ENCODE data around the gene MYH9. TPM values are rescaled to one million over a fixed set of nuclear protein-coding genes. Genes with fewer than 3 reads are reported as not detected.

MYH9 gene
- total and polyA plus RNA-seq, 4 donors, result 32.3 to 150 (median 98.7) TPM

DNA sequence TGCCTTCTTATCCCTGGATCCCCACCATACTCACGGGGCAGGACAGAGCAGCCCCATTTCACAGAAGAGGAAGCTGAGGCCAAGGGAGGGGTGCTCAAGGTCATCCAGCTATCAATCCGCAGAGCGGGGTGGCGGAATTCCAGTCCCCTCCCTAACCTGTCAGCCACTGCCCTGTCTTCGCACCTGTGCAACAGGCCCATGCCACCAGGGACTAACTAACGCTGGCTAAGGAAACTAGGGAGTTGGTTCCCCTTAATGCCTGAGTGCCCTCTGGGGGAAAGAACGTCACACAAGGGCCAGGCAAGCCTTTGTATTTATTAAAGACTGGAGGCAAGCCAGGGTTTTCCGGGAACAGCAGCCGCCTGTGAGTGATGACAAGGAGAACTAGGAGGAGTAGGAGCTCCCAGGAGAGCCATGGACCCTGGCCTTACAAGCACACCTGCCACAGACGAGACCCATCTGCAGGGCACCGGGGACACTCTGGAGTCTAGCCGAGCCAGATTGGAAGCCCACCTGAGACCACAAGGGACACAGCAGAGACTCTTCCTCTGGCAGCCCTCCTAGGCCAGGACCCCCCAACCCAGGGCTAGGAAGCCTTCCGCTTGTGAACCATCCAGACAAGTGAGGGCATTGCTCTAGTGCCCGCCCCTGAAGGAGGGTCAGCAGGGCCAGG, 64.4 kb downstream of the MYH9 start:
- H3K27ac ChIP-seq (ENCODE audit: low read depth in 1 of 2, low read length in 2 of 2), result peak overlapping the region; percentile 62 to 66
- WGBS, result 66% methylated on average over 14 of the region's 14 CpGs

DNA sequence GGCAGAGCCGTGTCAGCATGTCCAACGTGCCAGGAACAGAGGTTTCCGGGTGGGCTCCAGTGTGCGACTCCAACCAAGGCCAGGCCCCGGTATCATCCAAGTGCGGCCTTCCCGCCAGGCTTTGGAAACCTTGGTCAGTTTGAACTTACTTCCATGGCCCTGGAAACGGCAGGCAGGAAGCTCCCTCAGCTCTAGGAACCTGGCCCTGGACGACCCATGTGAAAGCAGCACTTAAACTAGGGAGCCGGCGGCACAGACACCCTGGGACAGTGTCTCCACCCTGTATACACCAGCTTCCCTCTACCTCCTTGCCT, 65.2 kb downstream of the MYH9 start:
- Histone ChIP-seq H3K4me1 (ENCODE audit: control insufficient read depth in 4 of 4, insufficient read depth in 4 of 4, low read length in 3 of 4) (peaks cover 9 to 34% (median 23%) of the 10 kb centered on the region in 4 donors), H3K4me3 (ENCODE audit: low read depth in 1 of 3, low read length in 3 of 3) (no peak overlapping the region), H3K9me3 (ENCODE audit: control insufficient read depth in 4 of 4, low read length in 3 of 4) (no peaks in the 10 kb centered on the region), H3K27ac (ENCODE audit: low read depth in 1 of 2, low read length in 2 of 2) (no peak overlapping the region), H3K27me3 (ENCODE audit: control insufficient read depth in 4 of 4, insufficient read depth in 4 of 4, low read length in 3 of 4) (no peaks in the 10 kb centered on the region), H3K36me3 (ENCODE audit: control insufficient read depth in 4 of 4, insufficient read depth in 3 of 4, low read depth in 1 of 4, low read length in 3 of 4) (peaks cover 15 to 72% (median 52%) of the 10 kb centered on the region in 4 donors), H3K9ac (ENCODE audit: low read depth in 1 of 2, low read length in 2 of 2) (no peak overlapping the region)
- DNase-seq (ENCODE audit: low spot score), result no peak
- 82% methylated on average over 11 of the region's 11 CpGs for WGBS
- TF ChIP-seq SP1 (IDR thresholded peaks at IDR 0.05) (no peak), RXRA (IDR thresholded peaks at IDR 0.05) (no peak), EGR1 (IDR thresholded peaks at IDR 0.05; ENCODE audit: low read depth in 2 of 2) (no peak), HNF4A (conservative IDR thresholded peaks at IDR 0.05) (no peak), TAF1 (conservative IDR thresholded peaks at IDR 0.05) (no peak), HNF4G (IDR thresholded peaks at IDR 0.05) (no peak), NR2F2 (IDR thresholded peaks at IDR 0.05) (no peak), GABPA (IDR thresholded peaks at IDR 0.05 in 1 of 2, conservative IDR thresholded peaks at IDR 0.05 in 1 of 2) (no peak), RAD21 (IDR thresholded peaks at IDR 0.05) (no peak)
- TF ChIP-seq, protein P1, sequence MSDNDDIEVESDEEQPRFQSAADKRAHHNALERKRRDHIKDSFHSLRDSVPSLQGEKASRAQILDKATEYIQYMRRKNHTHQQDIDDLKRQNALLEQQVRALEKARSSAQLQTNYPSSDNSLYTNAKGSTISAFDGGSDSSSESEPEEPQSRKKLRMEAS (IDR thresholded peaks at IDR 0.05), result no peak
- TF ChIP-seq, protein P2, sequence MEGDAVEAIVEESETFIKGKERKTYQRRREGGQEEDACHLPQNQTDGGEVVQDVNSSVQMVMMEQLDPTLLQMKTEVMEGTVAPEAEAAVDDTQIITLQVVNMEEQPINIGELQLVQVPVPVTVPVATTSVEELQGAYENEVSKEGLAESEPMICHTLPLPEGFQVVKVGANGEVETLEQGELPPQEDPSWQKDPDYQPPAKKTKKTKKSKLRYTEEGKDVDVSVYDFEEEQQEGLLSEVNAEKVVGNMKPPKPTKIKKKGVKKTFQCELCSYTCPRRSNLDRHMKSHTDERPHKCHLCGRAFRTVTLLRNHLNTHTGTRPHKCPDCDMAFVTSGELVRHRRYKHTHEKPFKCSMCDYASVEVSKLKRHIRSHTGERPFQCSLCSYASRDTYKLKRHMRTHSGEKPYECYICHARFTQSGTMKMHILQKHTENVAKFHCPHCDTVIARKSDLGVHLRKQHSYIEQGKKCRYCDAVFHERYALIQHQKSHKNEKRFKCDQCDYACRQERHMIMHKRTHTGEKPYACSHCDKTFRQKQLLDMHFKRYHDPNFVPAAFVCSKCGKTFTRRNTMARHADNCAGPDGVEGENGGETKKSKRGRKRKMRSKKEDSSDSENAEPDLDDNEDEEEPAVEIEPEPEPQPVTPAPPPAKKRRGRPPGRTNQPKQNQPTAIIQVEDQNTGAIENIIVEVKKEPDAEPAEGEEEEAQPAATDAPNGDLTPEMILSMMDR (IDR thresholded peaks at IDR 0.05; ENCODE audit: low read depth, low read length, missing input control), result no peak

More for the DNA sequence above, 64.4 kb downstream of the MYH9 start:
- Histone ChIP-seq H3K27me3 (ENCODE audit: control insufficient read depth in 4 of 4, insufficient read depth in 4 of 4, low read length in 3 of 4) (no peaks in the 10 kb centered on the region), H3K4me1 (ENCODE audit: control insufficient read depth in 4 of 4, insufficient read depth in 4 of 4, low read length in 3 of 4) (peaks cover 9 to 35% (median 23%) of the 10 kb centered on the region in 4 donors), H3K9me3 (ENCODE audit: control insufficient read depth in 4 of 4, low read length in 3 of 4) (no peaks in the 10 kb centered on the region), H3K36me3 (ENCODE audit: control insufficient read depth in 4 of 4, insufficient read depth in 3 of 4, low read depth in 1 of 4, low read length in 3 of 4) (peaks cover 14 to 64% (median 44%) of the 10 kb centered on the region in 4 donors), H3K4me3 (ENCODE audit: low read depth in 1 of 3, low read length in 3 of 3) (no peak overlapping the region), H3K9ac (ENCODE audit: low read depth in 1 of 2, low read length in 2 of 2) (no peak overlapping the region)
- no peak for TF ChIP-seq GABPA (IDR thresholded peaks at IDR 0.05 in 1 of 2, conservative IDR thresholded peaks at IDR 0.05 in 1 of 2)
- TF ChIP-seq, protein P3, sequence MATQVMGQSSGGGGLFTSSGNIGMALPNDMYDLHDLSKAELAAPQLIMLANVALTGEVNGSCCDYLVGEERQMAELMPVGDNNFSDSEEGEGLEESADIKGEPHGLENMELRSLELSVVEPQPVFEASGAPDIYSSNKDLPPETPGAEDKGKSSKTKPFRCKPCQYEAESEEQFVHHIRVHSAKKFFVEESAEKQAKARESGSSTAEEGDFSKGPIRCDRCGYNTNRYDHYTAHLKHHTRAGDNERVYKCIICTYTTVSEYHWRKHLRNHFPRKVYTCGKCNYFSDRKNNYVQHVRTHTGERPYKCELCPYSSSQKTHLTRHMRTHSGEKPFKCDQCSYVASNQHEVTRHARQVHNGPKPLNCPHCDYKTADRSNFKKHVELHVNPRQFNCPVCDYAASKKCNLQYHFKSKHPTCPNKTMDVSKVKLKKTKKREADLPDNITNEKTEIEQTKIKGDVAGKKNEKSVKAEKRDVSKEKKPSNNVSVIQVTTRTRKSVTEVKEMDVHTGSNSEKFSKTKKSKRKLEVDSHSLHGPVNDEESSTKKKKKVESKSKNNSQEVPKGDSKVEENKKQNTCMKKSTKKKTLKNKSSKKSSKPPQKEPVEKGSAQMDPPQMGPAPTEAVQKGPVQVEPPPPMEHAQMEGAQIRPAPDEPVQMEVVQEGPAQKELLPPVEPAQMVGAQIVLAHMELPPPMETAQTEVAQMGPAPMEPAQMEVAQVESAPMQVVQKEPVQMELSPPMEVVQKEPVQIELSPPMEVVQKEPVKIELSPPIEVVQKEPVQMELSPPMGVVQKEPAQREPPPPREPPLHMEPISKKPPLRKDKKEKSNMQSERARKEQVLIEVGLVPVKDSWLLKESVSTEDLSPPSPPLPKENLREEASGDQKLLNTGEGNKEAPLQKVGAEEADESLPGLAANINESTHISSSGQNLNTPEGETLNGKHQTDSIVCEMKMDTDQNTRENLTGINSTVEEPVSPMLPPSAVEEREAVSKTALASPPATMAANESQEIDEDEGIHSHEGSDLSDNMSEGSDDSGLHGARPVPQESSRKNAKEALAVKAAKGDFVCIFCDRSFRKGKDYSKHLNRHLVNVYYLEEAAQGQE (IDR thresholded peaks at IDR 0.05), result no peak
- no peak for TF ChIP-seq HNF4G (IDR thresholded peaks at IDR 0.05)
- no peak for TF ChIP-seq TAF1 (conservative IDR thresholded peaks at IDR 0.05)
- TF ChIP-seq, protein P1 (IDR thresholded peaks at IDR 0.05), result no peak
- no peak for TF ChIP-seq JUND (IDR thresholded peaks at IDR 0.05)
- TF ChIP-seq HNF4A (conservative IDR thresholded peaks at IDR 0.05), result no peak
- TF ChIP-seq RXRA (IDR thresholded peaks at IDR 0.05), result no peak
- TF ChIP-seq YY1 (IDR thresholded peaks at IDR 0.05), result no peak
- no peak for TF ChIP-seq SP1 (IDR thresholded peaks at IDR 0.05)
- DNase-seq (ENCODE audit: low spot score), result no peak
